Hematopoietic multipotent progenitor cell treated with erythropoietin and hydrocortisone succinate and interleukin-3 and kit ligand, for 6 days (in vitro differentiated cells): ENCODE results near the gene APAF1.
"Not testable (repeated sequence)": the region's sequence is repeated elsewhere in the genome, so short reads cannot be mapped to it uniquely, and the experiment has no call there.

Experiments
- DNase-seq: peaks from one replicate; pipeline ENCODE4 v3.0.0-alpha.2; 2015

APAF1 gene

GRCh38 chr12:98725476-98726247 lies 80.6 kb downstream of the APAF1 start:
- peak; percentile 81 for DNase-seq

GRCh38 chr12:98727196-98727595 lies 82.1 kb downstream of the APAF1 start:
- no peak for DNase-seq

GRCh38 chr12:98730412-98730811 lies 85.3 kb downstream of the APAF1 start:
- DNase-seq: no peak

- DNase-seq: no peak
These were observed 88.7 kb downstream of the APAF1 start for GRCh38 chr12:98733667-98734350.

DNA sequence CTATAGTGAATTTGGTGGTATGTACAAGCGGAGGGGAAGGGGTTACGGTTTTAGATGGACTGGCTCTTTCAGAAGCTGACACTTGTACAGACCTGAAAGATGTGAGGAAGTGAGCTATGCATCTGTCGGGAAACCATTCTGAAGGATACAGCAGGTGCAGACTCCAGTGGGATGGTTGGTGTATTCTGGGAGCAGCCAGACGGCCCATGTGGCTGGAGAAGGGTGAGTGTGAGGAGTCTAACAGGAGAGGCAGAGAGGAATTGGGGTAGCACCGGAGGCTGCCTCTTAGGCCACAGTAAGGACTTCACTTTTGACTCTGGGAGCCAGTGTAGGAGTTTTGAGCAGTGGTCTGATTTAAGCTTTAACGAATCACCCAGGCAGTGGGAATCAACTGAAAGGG lies 90.7 kb downstream of the APAF1 start:
- DNase-seq: no peak

DNA sequence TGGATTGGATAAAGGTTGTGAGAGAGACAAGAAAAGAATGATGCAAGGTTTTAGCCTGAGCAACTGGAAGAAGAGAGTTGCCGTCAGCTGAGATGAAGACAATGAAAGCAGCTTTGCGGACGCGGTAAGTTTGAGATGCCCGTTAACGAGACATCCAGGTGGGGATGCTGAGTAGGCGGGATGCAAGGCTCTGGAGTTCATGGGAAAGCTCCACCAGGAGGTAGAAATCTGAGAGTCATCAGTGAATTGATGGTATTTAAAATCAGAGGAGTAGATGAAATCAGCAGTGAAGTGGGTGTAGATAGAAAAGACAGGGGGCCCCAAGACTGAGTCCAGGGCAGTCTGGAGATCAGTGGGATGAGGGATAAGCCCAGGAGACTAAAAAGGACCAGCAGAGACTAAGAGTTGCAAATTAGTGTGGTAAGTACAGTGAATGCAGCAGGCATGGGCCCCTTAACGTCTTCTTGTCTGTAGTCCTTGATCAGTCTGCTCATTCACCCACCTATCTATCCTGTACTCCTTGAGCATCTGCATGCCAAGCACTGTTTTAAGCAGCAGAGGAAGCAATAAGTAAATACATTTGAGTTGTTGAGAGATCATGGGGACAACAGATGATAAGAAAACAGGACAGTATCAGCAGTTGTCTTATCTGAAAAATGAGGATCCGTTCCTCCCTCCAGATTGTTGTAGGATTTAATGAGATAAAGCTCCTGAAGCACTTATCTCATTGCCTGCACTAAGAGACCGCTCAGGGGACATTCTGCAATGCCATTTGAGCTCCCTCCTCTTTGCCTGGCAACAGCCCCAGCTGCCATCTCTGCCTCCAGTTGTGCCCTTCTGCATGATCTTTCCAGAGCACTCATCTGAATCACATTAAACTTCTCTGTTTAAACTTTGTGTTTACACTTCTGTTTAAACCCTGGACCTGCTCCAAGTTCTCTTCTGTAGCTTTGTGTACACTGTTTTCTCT lies 91.5 kb downstream of the APAF1 start:
- peak; percentile 20 for DNase-seq

DNA sequence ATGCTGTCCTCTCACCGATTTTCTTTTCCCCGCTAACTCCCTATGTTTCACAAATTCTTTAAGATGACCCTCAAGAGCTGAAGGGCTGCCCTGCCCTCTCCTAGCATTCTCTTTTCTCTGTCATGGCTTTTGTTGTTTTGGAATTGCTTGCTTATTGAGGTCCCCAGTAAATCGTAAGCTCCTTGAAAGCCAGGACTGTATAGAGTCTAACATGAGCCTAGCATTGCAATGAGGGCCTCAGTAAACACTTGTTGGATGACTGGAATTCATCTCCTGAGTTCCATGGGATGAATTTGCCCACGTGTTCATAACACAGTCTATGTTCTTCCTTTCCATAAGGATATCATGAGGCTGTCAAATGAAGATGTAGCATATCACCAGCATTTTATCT lies 92.2 kb downstream of the APAF1 start:
- DNase-seq: no peak

GRCh38 chr12:98738002-98738401 lies 92.9 kb downstream of the APAF1 start:
- no peak for DNase-seq

GRCh38 chr12:98738539-98738938 lies 93.4 kb downstream of the APAF1 start:
- no peak for DNase-seq

DNA sequence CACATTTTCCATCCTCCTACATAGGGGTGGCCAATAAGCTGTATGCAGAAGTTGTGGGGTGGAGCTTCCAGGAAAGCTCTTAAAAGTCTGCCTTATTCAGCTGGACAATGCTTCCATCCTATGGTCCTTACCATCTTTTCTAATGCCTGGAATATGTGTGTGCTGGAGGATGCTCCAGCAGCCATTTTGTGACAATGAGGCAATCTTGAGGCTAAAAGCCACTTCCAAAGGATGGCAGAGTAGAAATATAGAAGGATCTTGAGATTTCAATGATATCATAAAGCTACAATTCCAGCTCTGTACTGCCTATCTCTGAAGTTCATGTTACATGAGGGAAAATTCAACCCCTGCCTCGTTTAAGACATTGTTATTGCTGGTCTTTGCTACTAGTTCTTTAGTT lies 95.7 kb downstream of the APAF1 start:
- no peak for DNase-seq

- DNase-seq: no peak
These were observed 96.1 kb downstream of the APAF1 start for GRCh38 chr12:98741196-98741555.

- no peak for DNase-seq
These were observed 96.6 kb downstream of the APAF1 start for GRCh38 chr12:98741556-98742265.

DNA sequence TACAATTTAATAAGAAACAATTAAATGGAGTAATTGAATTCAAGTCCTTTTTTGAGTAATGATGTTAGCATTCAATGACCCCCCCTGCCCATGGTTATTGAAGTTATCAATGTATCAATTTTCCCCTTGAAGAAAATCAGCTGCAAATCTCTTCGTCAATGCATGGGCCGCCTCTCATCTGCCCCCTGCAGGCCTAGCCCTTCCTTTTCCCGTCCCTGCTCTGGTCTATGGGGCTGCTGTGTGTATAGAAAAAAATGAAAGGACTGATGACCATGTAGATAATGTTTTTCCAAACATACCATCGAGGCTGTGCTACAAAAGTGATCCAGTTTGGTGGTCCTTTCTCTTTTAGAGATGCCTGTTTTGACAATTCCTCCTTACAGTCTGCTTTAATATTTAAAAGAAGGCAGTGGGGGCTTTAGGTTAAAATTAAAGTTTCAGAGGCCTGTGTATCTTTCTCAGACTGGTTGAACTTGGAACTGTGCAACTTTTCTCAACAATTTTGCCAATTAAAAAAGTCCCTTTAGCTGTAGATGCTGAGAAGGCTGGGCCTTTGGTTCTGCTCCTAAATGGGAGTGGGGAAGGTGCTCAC lies 98.4 kb downstream of the APAF1 start:
- DNase-seq: peak; percentile 69

- no peak for DNase-seq
These were observed 99.6 kb downstream of the APAF1 start for GRCh38 chr12:98744680-98745079.

DNA sequence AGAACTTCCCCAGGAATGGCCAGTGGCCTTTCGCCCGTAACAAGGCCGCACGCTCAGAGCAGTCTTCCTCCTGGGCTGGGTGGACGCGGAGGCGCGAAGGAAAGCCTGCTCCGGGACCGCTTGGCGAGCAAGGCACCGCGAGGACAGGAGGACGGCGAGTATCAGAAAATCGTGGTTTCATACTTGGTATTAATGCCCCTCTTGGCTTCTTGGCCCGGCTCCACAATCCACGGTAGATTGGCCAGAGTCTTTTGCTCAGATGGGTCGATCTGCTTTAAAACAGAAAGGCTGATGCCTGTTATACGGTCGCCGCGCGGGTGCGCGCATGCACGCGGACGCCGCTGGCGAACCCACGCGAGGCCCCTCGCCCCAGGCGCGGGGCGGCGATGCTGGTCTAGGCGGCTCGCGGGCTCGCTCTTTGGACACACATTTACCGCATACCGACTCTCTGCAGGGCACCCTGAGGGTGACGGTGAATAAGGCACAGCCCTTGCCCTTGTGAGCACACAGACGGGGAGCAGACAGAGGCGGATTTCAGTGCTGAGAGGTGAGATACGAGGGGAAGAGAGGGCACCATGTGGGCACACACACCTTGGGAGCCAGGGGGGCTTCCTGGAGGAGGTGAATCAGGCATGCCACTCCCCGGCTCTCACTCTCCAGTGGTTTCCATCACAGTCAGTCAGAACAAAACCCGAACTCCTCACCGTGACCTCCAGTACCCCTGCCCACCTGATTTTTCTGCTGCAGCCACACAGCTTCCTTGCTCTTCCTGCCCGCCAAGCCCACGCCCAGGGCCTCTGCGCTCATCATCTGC lies 100.7 kb downstream of the APAF1 start:
- DNase-seq: peak; percentile 6

DNA sequence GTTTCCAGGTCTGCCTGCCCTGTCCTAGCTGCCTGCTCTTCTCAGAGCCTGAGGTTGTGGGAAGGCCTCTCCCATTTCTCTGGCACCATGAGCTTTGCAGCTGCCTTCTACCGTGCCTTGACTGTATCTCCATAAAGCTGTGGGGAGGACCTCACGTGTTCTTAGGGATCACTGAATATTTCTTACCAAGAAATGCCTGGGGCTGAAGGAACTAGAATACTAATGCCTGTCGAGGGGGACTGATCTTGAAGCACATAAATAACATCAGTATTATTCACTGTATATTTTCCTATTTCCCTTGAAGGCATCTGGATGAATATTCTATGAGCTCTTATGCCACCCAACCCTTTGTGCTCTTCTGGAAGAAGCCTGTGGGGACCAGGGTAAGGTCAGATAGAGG lies 103.4 kb downstream of the APAF1 start:
- DNase-seq: no peak

GRCh38 chr12:98750511-98750910 lies 105.4 kb downstream of the APAF1 start:
- no peak for DNase-seq

DNA sequence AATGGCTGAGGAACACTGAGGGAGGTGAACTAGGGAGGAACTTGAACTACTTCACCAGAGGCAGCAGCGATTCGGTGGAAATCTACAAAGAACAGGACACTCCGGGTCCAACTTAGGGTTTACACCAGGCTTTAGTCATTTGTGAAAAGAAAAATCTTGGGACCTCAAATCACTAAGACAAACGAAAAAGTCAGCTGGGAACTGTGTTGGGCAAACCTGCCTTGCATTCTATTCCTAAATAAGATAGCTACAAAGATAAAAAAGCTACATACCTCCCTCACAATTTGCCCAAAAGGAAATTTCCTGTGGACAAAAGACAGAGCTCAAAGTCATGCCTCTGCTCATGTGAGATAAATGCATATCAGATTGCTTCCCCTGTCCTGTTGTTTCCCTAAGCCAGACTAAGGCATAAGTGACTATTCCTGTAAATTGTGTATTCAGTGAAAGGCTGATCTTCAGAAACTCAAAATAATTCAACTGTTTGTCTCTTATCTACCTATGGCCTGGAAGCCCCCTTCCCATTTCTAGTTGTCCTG lies 106.6 kb downstream of the APAF1 start:
- DNase-seq: no peak

- DNase-seq: no peak
These were observed 107.6 kb downstream of the APAF1 start for GRCh38 chr12:98752726-98753125.

GRCh38 chr12:98754095-98754494 lies 109.0 kb downstream of the APAF1 start:
- DNase-seq: no peak

GRCh38 chr12:98755855-98756254 lies 110.8 kb downstream of the APAF1 start:
- DNase-seq: not testable (repeated sequence)
